ELF-1 (cell line): Measurements from ENCODE around the gene PAQR3.

Experiments
- DNase-seq: peaks from one replicate; pipeline ENCODE4 v3.0.0-alpha.2; 2016; ENCODE audit warnings: low read depth, low spot score

Gene PAQR3

DNA sequence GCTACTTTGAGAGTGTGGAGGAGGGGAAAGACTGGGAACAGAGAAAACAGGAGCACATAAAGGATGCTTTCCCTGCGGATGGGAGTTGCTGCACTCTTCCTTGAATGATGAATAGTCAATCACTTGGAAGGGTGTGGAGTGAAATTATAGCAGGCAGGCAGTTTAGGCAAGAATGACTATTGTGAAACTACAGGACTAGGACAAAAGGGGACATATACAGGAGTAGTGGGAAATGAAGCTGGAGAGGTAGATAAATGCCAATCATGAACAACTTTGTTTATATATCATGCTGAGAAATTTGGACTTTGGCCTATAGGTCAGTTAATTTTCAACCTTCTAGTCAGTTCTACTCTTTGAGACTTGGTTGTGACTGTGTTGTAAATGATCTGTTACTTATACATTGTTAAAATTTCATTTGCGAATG is 76.9 kb downstream of the PAQR3 start:
- no peak for DNase-seq
